Dermis lymphatic vessel endothelial cell (primary cell): Measurements from ENCODE around the gene PRR33. TPM values are rescaled to one million over a fixed set of nuclear protein-coding genes. Genes with fewer than 3 reads are reported as not detected.

Experiments
- total RNA-seq: library from RNA; depleted of rRNA; stranded (reverse); fragments of >200 nt; gene quantifications from 2 replicates; pipeline ENCODE4 v1.2.1, GENCODE V29; 2014

The PRR33 gene
- total RNA-seq = not detected in 2 replicates

DNA sequence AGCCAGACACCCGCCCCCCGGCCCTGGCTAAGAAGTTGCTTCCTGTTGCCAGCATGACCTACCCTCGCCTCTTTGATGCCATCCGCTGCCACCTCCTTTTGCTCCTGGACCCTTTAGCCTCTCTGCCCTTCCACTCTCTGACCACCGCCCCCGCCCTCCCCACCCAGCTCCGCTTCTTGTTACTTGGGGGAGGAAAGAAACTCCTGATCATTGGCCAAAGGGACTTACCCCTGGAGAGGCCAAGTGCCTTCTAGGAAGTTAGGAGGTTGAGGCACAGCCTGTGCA, at the start of gene PRR33:
Gene PRR33, minus strand, starts transcription at position 65 of the 285 bp plus-strand sequence. CDS start 1,311 bp downstream, outside the sequence.

DNA sequence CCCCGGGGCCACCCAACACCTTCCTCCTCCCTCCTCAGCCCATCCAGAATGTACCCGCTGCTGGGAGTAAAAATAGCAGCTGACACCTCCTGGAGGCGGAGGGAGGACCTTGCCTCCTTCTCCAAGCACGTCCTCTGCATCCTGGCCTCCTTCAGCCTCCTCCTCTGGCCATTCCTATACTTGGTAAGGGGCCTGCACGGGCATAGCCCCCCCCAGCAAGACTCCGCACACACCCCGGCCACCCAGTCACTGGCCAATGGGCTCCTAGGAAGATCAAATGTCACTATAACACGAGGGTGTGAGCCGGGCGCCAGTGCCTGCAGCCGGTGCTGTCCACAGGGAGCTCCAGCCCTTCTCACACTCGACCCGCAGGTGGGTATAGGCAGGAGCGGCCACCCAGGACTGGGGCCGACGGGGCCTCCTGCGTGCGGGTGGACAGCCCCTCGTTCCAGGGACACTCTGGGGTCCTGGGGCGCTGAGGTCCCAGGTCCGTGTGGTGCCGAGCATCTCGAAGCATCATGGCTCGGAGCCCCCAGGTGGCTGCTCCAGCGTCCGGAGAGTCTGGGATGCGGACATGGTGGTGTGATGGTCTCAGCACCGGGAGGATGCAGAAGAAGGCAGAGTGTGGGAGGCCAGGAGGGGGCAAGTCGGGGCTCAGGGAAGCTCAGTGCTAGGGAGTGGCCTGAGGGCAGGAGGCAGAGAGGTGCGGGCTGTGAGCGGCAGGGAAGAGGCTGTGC, 27.9 kb upstream of the PRR33 start, which contains the start of gene TNNT3:
Gene TNNT3, plus strand, starts transcription at position 313 of the 737 bp plus-strand sequence. CDS start 3,172 bp downstream, outside the sequence.

DNA sequence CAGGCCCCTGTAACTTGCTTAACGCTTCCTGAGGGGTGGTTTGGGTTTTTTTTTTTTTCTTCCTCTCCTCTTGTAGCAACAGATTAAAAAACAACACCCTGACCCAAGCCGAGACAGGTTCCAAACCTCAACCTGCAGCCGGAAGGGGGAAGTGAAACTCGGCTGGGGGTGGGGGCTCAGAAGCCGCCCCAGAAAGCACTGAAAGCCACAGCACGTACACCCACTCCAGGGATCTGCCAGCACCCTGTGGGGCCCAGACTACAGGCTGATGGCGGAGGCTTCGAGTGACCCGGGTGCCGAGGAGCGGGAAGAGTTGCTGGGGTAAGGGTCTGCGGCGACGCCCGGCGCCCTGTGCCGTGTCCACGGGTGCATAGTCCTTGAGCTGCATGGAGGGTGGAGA, 38.8 kb downstream of the PRR33 start, which contains the start of gene LSP1:
Gene LSP1, plus strand, starts transcription at position 208 of the 400 bp plus-strand sequence. Its CDS starts 61 bp downstream, at position 269.

DNA sequence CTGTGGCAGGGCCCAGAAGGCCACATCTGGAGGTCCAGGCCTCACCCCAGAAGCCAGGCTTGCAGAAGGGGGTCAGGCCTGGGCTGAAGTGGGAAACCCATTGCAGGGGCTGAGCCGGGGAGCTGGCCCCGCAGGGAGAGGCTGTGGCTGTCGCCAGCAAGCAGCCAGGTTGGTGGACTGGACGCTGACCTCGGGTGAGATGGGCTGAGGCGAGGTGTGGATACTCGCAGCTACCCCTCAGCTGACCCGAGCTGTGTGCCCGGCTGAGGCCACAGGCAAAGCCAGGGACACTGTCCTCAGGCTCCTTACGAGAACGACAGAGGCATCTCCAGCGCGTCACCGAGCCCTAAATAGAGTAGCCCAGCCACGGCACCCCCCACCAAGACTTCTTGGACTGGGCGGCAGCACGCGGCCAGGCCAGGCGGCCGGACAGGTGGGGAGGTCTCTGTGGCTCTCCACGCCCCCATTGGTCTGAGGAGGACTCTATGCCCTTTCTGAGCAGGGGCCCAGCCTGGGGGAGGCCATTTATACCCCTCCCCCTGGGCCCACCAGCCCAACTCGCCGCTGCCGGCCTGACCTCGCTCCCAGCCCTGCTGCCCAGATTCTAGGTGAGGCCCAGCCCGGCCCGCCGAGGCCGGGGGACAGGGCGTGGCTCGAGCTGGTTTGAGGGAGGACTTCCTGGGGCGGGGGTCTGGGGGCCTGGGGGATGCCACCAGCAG, 53.1 kb downstream of the PRR33 start, which contains the start of gene TNNI2:
Gene TNNI2, plus strand, starts transcription at position 556 of the 719 bp plus-strand sequence. CDS start 716 bp downstream, outside the sequence.

Other genes with a start within 250 kb of the PRR33 start
- gene KRTAP5-6, start 194.7 kb downstream of the PRR33 start, total RNA-seq = 0.26 and 0.65 TPM in 2 replicates
- 0.52 and 0.98 TPM in 2 replicates for gene IFITM10, start 141.3 kb downstream of the PRR33 start, total RNA-seq
- 209 and 595 TPM in 2 replicates for gene CTSD, start 128.0 kb downstream of the PRR33 start, total RNA-seq
- 0.11 TPM in 1 of 2 replicates, not detected in the other for gene SYT8, start 56.9 kb downstream of the PRR33 start, total RNA-seq
- not detected in 2 replicates for gene TNNI2, start 52.9 kb downstream of the PRR33 start, total RNA-seq
- gene LSP1, start 38.8 kb downstream of the PRR33 start, total RNA-seq = 0.11 TPM in 1 of 2 replicates, not detected in the other
- gene TNNT3, start 27.8 kb upstream of the PRR33 start, total RNA-seq = not detected in 2 replicates
- gene MRPL23, start 55.4 kb upstream of the PRR33 start, total RNA-seq = 4.1 and 65.3 TPM in 2 replicates
- gene H19, start 105.9 kb upstream of the PRR33 start, total RNA-seq = 11.3 and 128 TPM in 2 replicates
- gene IGF2, start 247.5 kb upstream of the PRR33 start, total RNA-seq = 0.60 and 7.3 TPM in 2 replicates